Testis (tissue), 3 donors: Measurements from ENCODE around the gene ATG9A. TPM values are rescaled to one million over a fixed set of nuclear protein-coding genes. Genes with fewer than 3 reads are reported as not detected.
"Not testable (repeated sequence)": the region's sequence is repeated elsewhere in the genome, so short reads cannot be mapped to it uniquely, and the experiment has no call there.

ENCODE experiments used
- DNase-seq: peaks from one replicate; pipeline ENCODE4 v3.0.0-alpha.2; 2019
- H3K27ac ChIP-seq, 2 donors: fragments of 200-600 bp; sonication (generic); one replicate each; pipeline ENCODE4 v1.5.1; 2019
- H3K27me3 ChIP-seq: fragments of 200-600 bp; sonication (generic); one replicate; pipeline ENCODE4 v1.5.1; 2019
- H3K36me3 ChIP-seq: fragments of 200-600 bp; sonication (generic); one replicate; pipeline ENCODE4 v1.5.1; 2017; ENCODE audit warnings: low read depth; ENCODE audit errors: missing control alignments
- H3K4me1 ChIP-seq: fragments of 200-600 bp; sonication (generic); one replicate; pipeline ENCODE4 v1.5.1; 2019
- H3K4me3 ChIP-seq, 2 donors: fragments of 200-600 bp; sonication (generic); one replicate each; pipeline ENCODE4 v1.5.1; 2017 to 2019
- H3K9me3 ChIP-seq: fragments of 200-600 bp; sonication (generic); one replicate; pipeline ENCODE4 v1.5.1; 2017
- POLR2A ChIP-seq: fragments of 450-650 bp; IDR thresholded peaks from one replicate; pipeline ENCODE4 v1.6.1; 2017; ENCODE audit warnings: antibody characterized with exemption, mild to moderate bottlenecking, moderate library complexity
- WGBS, 2 donors: methylation state at CpG; one replicate each; pipeline ENCODE4 v1.1.5; 2018; 5-methylcytosine and 5-hydroxymethylcytosine counted together
- intact Hi-C: fragments of 100-400 bp; cut with DNase I; formaldehyde crosslinking; loops from one replicate; pipeline ENCODE4 v1.15.1; 2023; ENCODE audit warnings: low total_unique reads
- polyA plus RNA-seq: library from polyadenylated mRNA; stranded (reverse); fragments of 350-450 nt; fragmentation: Illumina TruSeq; extraction: RNeasy Lipid Tissue Mini Kit (QIAGEN cat#74804); gene quantifications from one replicate; pipeline ENCODE4 v1.2.3, GENCODE V29; 2014; ENCODE audit warnings: low read depth, low replicate concordance; ENCODE audit not compliant: insufficient read depth
- total RNA-seq, 2 donors: library from RNA; depleted of rRNA; stranded (reverse); fragments of >200 nt; gene quantifications; one replicate each; pipeline ENCODE4 v1.2.3, GENCODE V29; 2016
- TF ChIP-seq, protein P1 (sequence below), 3 experiments: fragments of 450-650 bp in 2 of 3; fragments of 200-600 bp in 1 of 3; sonication (generic) in 1 of 3; IDR thresholded peaks; one replicate each; pipeline ENCODE4 v1.5.1; 2016 to 2019; ENCODE audit warnings: antibody characterized with exemption in 3 of 3, mild to moderate bottlenecking in 2 of 3, moderate library complexity in 1 of 3

Gene ATG9A
- total and polyA plus RNA-seq, 3 donors from 2014 or later, result 115 to 207 (median 125) TPM

- H3K4me3 ChIP-seq, result peak within 1 kb of the TSS; percentile 69 to 80
- H3K4me1 ChIP-seq, result peaks cover 18% of the 10 kb centered on the region
- no peaks in the 10 kb centered on the region for H3K9me3 ChIP-seq
- intact Hi-C loops, result no loop called here
- WGBS, 2 donors, result 0% methylated on average over 5 to 39 of the region's 76 CpGs
- H3K27me3 ChIP-seq, result no peaks in the 10 kb centered on the region
- H3K27ac ChIP-seq, result peak within 1 kb of the TSS; percentile 97
- no peaks in the 10 kb centered on the region for H3K36me3 ChIP-seq
- DNase-seq, result peak; percentile 97
- peak; percentile 99 for TF ChIP-seq POLR2A
- TF ChIP-seq, protein P1, sequence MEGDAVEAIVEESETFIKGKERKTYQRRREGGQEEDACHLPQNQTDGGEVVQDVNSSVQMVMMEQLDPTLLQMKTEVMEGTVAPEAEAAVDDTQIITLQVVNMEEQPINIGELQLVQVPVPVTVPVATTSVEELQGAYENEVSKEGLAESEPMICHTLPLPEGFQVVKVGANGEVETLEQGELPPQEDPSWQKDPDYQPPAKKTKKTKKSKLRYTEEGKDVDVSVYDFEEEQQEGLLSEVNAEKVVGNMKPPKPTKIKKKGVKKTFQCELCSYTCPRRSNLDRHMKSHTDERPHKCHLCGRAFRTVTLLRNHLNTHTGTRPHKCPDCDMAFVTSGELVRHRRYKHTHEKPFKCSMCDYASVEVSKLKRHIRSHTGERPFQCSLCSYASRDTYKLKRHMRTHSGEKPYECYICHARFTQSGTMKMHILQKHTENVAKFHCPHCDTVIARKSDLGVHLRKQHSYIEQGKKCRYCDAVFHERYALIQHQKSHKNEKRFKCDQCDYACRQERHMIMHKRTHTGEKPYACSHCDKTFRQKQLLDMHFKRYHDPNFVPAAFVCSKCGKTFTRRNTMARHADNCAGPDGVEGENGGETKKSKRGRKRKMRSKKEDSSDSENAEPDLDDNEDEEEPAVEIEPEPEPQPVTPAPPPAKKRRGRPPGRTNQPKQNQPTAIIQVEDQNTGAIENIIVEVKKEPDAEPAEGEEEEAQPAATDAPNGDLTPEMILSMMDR (IDR thresholded peaks at IDR 0.05), result peak in 2 of 3 experiments; percentile 31 to 34
Measured at GRCh38 chr2:219206328-219207133, 22.9 kb downstream of the ATG9A start, which contains the start of gene ZFAND2B. Gene ZFAND2B (plus strand): TSS chr2:219206782. CDS start chr2:219206988, 206 bp downstream.

- no peak for DNase-seq
Measured at GRCh38 chr2:219205981-219206327, 23.5 kb downstream of the ATG9A start.

GRCh38 chr2:219205165-219205538 lies 24.3 kb downstream of the ATG9A start:
- H3K4me3 ChIP-seq, result no peak overlapping the region
- no peak for TF ChIP-seq POLR2A
- TF ChIP-seq, protein P1 (IDR thresholded peaks at IDR 0.05), result no peak
- H3K36me3 ChIP-seq, result no peaks in the 10 kb centered on the region
- 70 to 80% methylated on average over 5 of the region's 5 CpGs for WGBS, 2 donors
- no peaks in the 10 kb centered on the region for H3K9me3 ChIP-seq
- H3K4me1 ChIP-seq, result peaks cover 21% of the 10 kb centered on the region
- no peak for DNase-seq
- H3K27ac ChIP-seq, result no peak overlapping the region
- H3K27me3 ChIP-seq, result no peaks in the 10 kb centered on the region
- intact Hi-C loops, result no loop called here

More at GRCh38 chr2:219205981-219206327, 23.5 kb downstream of the ATG9A start:
- Histone ChIP-seq H3K36me3 (no peaks in the 10 kb centered on the region), H3K4me1 (peaks cover 18% of the 10 kb centered on the region), H3K4me3 (peak overlapping the region; percentile 69 to 80), H3K9me3 (no peaks in the 10 kb centered on the region), H3K27me3 (no peaks in the 10 kb centered on the region), H3K27ac (peak overlapping the region; percentile 97)
- WGBS, 2 donors, result 10 to 11% methylated on average over 7 of the region's 7 CpGs
- intact Hi-C loops, result no loop called here
- TF ChIP-seq, protein P1 (IDR thresholded peaks at IDR 0.05), result no peak
- no peak for TF ChIP-seq POLR2A

DNA sequence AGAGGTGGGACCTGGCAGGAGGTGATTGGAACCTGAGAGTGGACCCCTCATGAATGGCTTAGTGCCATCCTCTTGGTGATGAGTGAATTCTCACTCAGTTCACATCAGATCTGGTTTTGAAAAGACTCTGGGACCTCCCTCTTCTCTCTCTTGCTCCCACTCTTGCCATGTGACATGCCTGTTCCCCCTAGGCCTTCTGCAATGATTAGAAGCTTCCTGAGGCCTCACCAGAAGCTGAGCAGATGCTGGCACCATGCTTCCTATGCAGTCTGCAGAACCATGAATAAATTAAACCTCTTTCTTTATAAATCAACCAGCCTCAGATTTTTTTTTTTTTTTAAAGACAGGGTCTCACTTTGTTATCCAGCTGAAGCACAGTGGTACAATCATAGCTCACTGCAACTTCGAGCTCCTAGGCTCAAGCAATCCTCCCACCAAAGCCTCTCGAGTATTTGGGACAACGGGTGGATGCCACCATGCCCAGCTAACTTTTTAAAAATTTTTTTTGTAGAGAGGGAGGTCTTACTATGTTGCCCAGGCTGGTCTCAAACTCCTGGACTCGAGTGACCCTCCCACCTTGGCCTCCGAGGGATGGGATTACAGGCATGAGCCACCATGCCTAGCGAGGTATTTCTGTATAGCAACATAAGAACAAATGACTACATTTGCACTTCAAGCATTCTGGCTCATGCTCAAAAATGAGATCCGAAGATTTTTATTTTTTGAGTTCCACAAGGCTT lies 24.8 kb downstream of the ATG9A start:
- H3K27me3 ChIP-seq, result no peaks in the 10 kb centered on the region
- H3K4me1 ChIP-seq, result peaks cover 21% of the 10 kb centered on the region
- intact Hi-C loops, result no loop called here
- no peak overlapping the region for H3K27ac ChIP-seq
- no peak for TF ChIP-seq POLR2A
- TF ChIP-seq, protein P1 (IDR thresholded peaks at IDR 0.05), result no peak
- 85 to 90% methylated on average over 7 of the region's 7 CpGs for WGBS, 2 donors
- no peak for DNase-seq
- no peaks in the 10 kb centered on the region for H3K9me3 ChIP-seq
- H3K4me3 ChIP-seq, result no peak overlapping the region
- H3K36me3 ChIP-seq, result no peaks in the 10 kb centered on the region

DNA sequence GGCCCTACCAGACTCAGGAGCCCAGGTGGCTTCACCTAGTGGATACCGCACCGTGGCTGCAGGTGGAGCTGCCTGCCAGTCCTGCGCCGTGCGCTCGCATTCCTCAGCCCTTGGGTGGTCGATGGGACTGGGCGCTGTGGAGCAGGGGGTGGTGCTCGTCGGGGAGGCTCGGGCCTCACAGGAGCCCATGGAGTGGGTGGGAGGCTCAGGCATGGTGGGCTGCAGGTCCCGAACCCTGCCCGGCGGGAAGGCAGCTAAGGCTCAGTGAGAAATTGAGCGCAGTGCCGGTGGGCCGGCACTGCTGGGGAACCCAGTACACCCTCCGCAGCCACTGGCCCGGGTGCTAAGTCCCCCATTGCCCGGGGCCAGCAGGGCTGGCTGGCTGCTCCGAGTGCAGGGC lies 28.1 kb downstream of the ATG9A start:
- intact Hi-C loops, H3K9me3 ChIP-seq, DNase-seq, H3K4me3 ChIP-seq, H3K4me1 ChIP-seq, H3K27ac ChIP-seq, H3K27me3 ChIP-seq, H3K36me3 ChIP-seq: not testable (repeated sequence)
- 73 to 80% methylated on average over 3 to 21 of the region's 21 CpGs for WGBS, 2 donors

DNA sequence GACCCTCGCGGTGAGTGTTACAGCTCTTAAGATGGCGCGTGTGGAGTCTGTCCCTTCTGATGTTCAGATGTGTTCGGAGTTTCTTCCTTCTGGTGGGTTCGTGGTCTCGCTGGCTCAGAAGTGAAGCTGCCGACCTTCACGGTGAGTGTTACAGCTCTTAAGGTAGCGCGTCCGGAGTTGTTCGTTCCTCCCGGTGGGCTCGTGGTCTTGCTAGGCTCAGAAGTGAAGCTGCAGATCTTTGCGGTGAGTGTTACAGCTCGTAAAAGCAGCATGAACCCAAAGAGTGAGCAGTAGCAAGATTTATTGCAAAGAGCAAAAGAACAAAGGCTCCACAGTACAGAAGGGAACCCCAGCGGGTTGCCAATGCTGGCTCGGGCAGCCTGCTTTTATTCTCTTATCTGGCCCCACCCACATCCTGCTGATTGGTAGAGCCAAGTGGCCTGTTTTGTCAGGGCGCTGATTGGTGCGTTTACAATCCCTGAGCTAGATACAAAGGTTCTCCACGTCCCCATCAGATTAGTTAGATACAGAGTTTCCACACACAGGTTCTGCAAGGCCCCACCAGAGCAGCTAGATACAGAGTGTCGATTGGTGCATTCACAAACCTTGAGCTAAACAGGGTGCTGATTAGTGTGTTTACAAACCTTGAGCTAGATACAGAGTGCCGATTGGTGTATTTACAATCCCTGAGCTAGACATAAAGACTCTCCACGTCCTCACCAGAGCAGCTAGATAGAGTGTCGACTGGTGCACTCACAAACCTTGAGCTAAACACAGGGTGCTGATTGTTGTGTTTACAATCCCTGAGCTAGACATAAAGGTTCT lies 28.7 kb downstream of the ATG9A start:
- Histone ChIP-seq H3K4me3 (peak overlapping the region in 1 of 2 donors; percentile 20), H3K27ac (peak overlapping the region; percentile 63 to 68)
- H3K36me3 ChIP-seq, H3K4me1 ChIP-seq, intact Hi-C loops, H3K9me3 ChIP-seq, H3K27me3 ChIP-seq: not testable (repeated sequence)
- peak; percentile 69 for DNase-seq
- 56 to 60% methylated on average over 20 to 26 of the region's 26 CpGs for WGBS, 2 donors
